ENCODE measurements around the gene PPP2R5C.

GRCh38 chr14:101719708-101720107 lies 41.8 kb upstream of the PPP2R5C start:
- TF ChIP-seq CTCF (IDR thresholded peaks at IDR 0.05; ENCODE audit: borderline replicate concordance, extremely low read depth, low read length, poor library complexity, severe bottlenecking), result no peak
- no peak for TF ChIP-seq EZH2 (IDR thresholded peaks at IDR 0.05; ENCODE audit: borderline replicate concordance, low read depth, low read length, severe bottlenecking)

Measured in DND-41 (cell line).